Omental fat pad (tissue), 4 donors: ENCODE measurements around the gene CFAP300. TPM values are rescaled to one million over a fixed set of nuclear protein-coding genes. Genes with fewer than 3 reads are reported as not detected.
A peak's percentile ranks its signal among the peaks of the same experiment; 100 is the strongest.

ENCODE experiments used
- ATAC-seq: fragments of 150-250 bp; one replicate; pipeline ENCODE4 v1.9.1; 2016; ENCODE audit warnings: mild to moderate bottlenecking, moderate library complexity; ENCODE audit not compliant: low FRiP score
- DNase-seq: peaks from one replicate; pipeline ENCODE4 v3.0.0-alpha.2; 2019; ENCODE audit warnings: low spot score
- total RNA-seq, 4 donors: library from RNA; depleted of rRNA; stranded (reverse); fragments of >200 nt; gene quantifications; one replicate each; pipeline ENCODE4 v1.1.0, GENCODE V29; 2016
- TF ChIP-seq, protein P1 (sequence below), 3 donors: fragments of 450-650 bp; IDR thresholded peaks; one replicate each; pipeline ENCODE4 v1.5.1; 2016 to 2017; ENCODE audit warnings: antibody characterized with exemption in 3 of 3, mild to moderate bottlenecking in 3 of 3, moderate library complexity in 2 of 3

CFAP300 gene
- 1 to 10 TPM; 1.0 to 3.2 (median 1.2) TPM for total RNA-seq

GRCh38 chr11:102047305-102047924 lies at the start of gene CFAP300:
CFAP300 (plus strand) TSS chr11:102047437; CDS start chr11:102047471, 34 bp downstream.
- DNase-seq (peak; percentile 40), ATAC-seq (peak; percentile 85)
- TF ChIP-seq, protein P1, sequence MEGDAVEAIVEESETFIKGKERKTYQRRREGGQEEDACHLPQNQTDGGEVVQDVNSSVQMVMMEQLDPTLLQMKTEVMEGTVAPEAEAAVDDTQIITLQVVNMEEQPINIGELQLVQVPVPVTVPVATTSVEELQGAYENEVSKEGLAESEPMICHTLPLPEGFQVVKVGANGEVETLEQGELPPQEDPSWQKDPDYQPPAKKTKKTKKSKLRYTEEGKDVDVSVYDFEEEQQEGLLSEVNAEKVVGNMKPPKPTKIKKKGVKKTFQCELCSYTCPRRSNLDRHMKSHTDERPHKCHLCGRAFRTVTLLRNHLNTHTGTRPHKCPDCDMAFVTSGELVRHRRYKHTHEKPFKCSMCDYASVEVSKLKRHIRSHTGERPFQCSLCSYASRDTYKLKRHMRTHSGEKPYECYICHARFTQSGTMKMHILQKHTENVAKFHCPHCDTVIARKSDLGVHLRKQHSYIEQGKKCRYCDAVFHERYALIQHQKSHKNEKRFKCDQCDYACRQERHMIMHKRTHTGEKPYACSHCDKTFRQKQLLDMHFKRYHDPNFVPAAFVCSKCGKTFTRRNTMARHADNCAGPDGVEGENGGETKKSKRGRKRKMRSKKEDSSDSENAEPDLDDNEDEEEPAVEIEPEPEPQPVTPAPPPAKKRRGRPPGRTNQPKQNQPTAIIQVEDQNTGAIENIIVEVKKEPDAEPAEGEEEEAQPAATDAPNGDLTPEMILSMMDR (IDR thresholded peaks at IDR 0.05), result no peak

- DNase-seq (no peak), ATAC-seq (no peak)
- TF ChIP-seq, protein P1 (IDR thresholded peaks at IDR 0.05), result no peak
These were observed 45.4 kb upstream of the CFAP300 start for GRCh38 chr11:102001657-102002338.

GRCh38 chr11:102004220-102004619 lies 43.0 kb upstream of the CFAP300 start:
- DNase-seq (no peak), ATAC-seq (no peak)
- TF ChIP-seq, protein P1 (IDR thresholded peaks at IDR 0.05), result no peak

DNA sequence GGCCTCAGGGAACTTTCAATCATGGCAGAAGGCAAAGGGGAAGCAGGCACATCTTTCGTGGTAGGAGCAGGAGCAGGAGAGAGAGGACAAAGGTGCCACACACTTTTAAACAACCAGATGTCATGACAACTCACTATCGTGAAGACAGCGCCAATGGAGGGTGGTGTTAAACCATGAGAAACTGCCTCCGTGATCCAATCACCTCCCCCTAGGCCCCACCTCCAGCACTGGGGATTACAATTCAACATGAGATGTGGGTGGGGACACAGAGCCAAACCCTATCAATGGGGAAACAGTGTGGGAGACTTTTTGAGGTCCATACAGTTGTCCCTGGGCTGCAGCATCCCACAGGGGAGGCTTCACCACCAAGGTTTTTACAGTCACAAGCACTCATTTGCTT lies 41.9 kb upstream of the CFAP300 start:
- TF ChIP-seq, protein P1 (IDR thresholded peaks at IDR 0.05), result no peak
- DNase-seq (no peak), ATAC-seq (no peak)

GRCh38 chr11:102006835-102007566 lies 40.2 kb upstream of the CFAP300 start:
- TF ChIP-seq, protein P1 (IDR thresholded peaks at IDR 0.05), result no peak
- ATAC-seq (no peak), DNase-seq (no peak)

DNA sequence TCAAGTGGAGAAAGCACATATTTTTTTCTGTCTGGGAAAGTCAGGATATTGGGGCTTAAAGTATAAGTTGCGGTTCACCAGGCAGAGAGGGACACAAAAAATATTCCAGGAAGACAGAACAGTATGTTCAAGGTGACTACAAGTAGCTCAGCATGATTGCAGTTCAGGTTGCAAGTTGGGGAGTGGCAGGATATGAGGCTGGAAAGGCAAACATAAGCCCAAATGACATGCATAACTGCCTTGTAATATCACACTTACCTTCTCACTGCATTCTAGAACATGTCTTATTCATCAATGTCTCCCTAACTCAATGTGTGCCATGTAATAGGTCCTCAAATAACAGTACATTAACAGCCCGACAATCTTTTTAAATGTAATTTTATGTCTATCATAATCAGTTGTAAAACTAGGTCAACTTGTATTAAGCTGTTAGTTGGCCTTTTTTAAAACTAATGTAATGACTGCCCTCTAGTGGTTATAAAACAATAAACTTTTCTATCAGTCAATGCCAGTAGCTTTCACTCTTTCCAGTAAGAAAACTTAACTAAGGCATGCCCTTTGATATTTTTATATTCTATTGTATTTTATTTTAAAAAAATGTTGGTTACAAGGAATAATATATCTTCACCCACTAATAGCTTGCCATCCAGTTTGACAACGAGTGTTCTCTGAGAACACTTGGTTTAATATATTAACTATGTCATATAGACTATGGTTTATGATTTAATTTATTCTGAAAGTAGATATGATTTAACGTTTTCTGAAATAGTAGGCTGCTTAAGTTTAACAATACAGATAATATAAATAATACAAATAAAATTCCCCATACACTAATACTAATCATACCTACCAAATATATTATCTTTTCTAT lies 39.4 kb upstream of the CFAP300 start:
- ATAC-seq (no peak), DNase-seq (no peak)
- TF ChIP-seq, protein P1 (IDR thresholded peaks at IDR 0.05), result no peak
